IMR-90 (cell line): ENCODE measurements around the gene INTS3. TPM values are rescaled to one million over a fixed set of nuclear protein-coding genes. Genes with fewer than 3 reads are reported as not detected.
A peak's percentile ranks its signal among the peaks of the same experiment; 100 is the strongest.

Experiments used
- ATAC-seq: fragments of 200-7000 bp; cut with Tn5 transposase; 2 replicates; pipeline ENCODE4 v1.9.1; 2020; ENCODE audit warnings: low read depth, mild to moderate bottlenecking, moderate library complexity
- BruUV-seq: library from RNA; stranded (reverse); fragments of 400-500 nt; replicated peaks from 2 replicates; lab custom pipeline; 2021; lab: Mats Ljungman, UMichigan
- CTCF ChIA-PET: fragments of 300-600 bp; formaldehyde crosslinking; extraction: SDS; loops from one replicate; lab custom pipeline; 2021; ENCODE audit warnings: antibody characterized with exemption; lab: Yijun Ruan, JAX
- POLR2A ChIA-PET: fragments of 300-600 bp; sonication (Branson Sonifier 250); formaldehyde crosslinking; loops from one replicate; lab custom pipeline; 2022; ENCODE audit warnings: antibody characterized with exemption; ENCODE audit not compliant: unreplicated experiment; lab: Charles Lee
- DNase-seq: peaks from one replicate; pipeline ENCODE4 v3.0.0; 2013
- H2AFZ ChIP-seq: replicated peaks from 2 replicates; pipeline ENCODE3; 2013; ENCODE audit warnings: low read length, mild to moderate bottlenecking; ENCODE audit not compliant: poor library complexity
- H2AK5ac ChIP-seq: 2 replicates; pipeline ENCODE4 v1.6.1; 2013; ENCODE audit warnings: low read depth, low read length, inconsistent platforms
- H2AK9ac ChIP-seq: replicated peaks from 2 replicates; pipeline ENCODE3; 2013; ENCODE audit warnings: mild to moderate bottlenecking, low read depth, low read length, moderate library complexity; ENCODE audit not compliant: poor library complexity
- H2BK120ac ChIP-seq: 2 replicates; pipeline ENCODE4 v1.6.1; 2013; ENCODE audit warnings: low read depth, low read length, inconsistent platforms
- H2BK15ac ChIP-seq: 3 replicates; pipeline ENCODE4 v1.6.1; 2013; ENCODE audit warnings: low read depth, low read length, inconsistent platforms
- H2BK20ac ChIP-seq: 2 replicates; pipeline ENCODE4 v1.6.1; 2013; ENCODE audit warnings: low read depth, mild to moderate bottlenecking, inconsistent platforms, low read length, moderate library complexity
- H2BK5ac ChIP-seq: 2 replicates; pipeline ENCODE4 v1.6.1; 2013; ENCODE audit warnings: mild to moderate bottlenecking, low read depth, low read length, inconsistent platforms; ENCODE audit not compliant: poor library complexity, severe bottlenecking
- H3K14ac ChIP-seq: replicated peaks from 2 replicates; pipeline ENCODE4 v1.6.1; 2013; ENCODE audit warnings: low read depth, low read length, inconsistent platforms
- H3K18ac ChIP-seq: 2 replicates; pipeline ENCODE4 v1.6.1; 2013; ENCODE audit warnings: low read depth, low read length, control low read depth
- H3K23ac ChIP-seq: 2 replicates; pipeline ENCODE4 v1.6.1; 2013; ENCODE audit warnings: low read depth, low read length, inconsistent platforms
- H3K27ac ChIP-seq: 2 replicates; pipeline ENCODE4 v1.5.1; 2013; ENCODE audit warnings: mild to moderate bottlenecking, control low read depth, low read length; ENCODE audit not compliant: insufficient read depth
- H3K27me3 ChIP-seq: 2 replicates; pipeline ENCODE4 v1.6.1; 2013; ENCODE audit warnings: low read length; ENCODE audit not compliant: control insufficient read depth, insufficient read depth
- H3K36me3 ChIP-seq: 2 replicates; pipeline ENCODE4 v1.6.1; 2013; ENCODE audit warnings: low read length, mixed read lengths; ENCODE audit not compliant: control insufficient read depth, insufficient read depth
- H3K4ac ChIP-seq: 2 replicates; pipeline ENCODE4 v1.6.1; 2013; ENCODE audit warnings: low read depth, low read length, inconsistent platforms
- H3K4me1 ChIP-seq: 2 replicates; pipeline ENCODE4 v1.6.1; 2013; ENCODE audit warnings: low read length, mixed read lengths; ENCODE audit not compliant: control insufficient read depth, insufficient read depth
- H3K4me2 ChIP-seq: 2 replicates; pipeline ENCODE4 v1.6.1; 2013; ENCODE audit warnings: low read depth, mild to moderate bottlenecking, control low read depth, low read length, moderate library complexity
- H3K4me3 ChIP-seq: 2 replicates; pipeline ENCODE4 v1.5.1; 2013; ENCODE audit warnings: low read depth, mild to moderate bottlenecking, control low read depth, low read length, moderate library complexity; ENCODE audit not compliant: insufficient read depth
- H3K56ac ChIP-seq: 2 replicates; pipeline ENCODE4 v1.6.1; 2013; ENCODE audit warnings: low read length, inconsistent platforms; ENCODE audit not compliant: insufficient read depth; ENCODE audit errors: extremely low read depth
- H3K79me1 ChIP-seq, 2 experiments: 2 replicates each; pipeline ENCODE4 v1.6.1; 2013; ENCODE audit warnings: low read length in 2 of 2, inconsistent platforms in 1 of 2, low read depth in 1 of 2
- H3K9ac ChIP-seq: 2 replicates; pipeline ENCODE4 v1.6.1; 2013; ENCODE audit warnings: low read depth, low read length, control low read depth
- H3K9me1 ChIP-seq: 2 replicates; pipeline ENCODE4 v1.6.1; 2013; ENCODE audit warnings: low read length, inconsistent platforms; ENCODE audit not compliant: insufficient read depth
- H3K9me3 ChIP-seq: 2 replicates; pipeline ENCODE4 v1.6.1; 2013; ENCODE audit warnings: low read length; ENCODE audit not compliant: control insufficient read depth, insufficient read depth
- H4K20me1 ChIP-seq: 2 replicates; pipeline ENCODE4 v1.6.1; 2013; ENCODE audit warnings: low read length, inconsistent platforms; ENCODE audit not compliant: insufficient read depth
- H4K5ac ChIP-seq: 2 replicates; pipeline ENCODE4 v1.6.1; 2013; ENCODE audit warnings: mild to moderate bottlenecking, low read depth, low read length, control low read depth
- H4K8ac ChIP-seq, 2 experiments: 2 replicates each; pipeline ENCODE4 v1.6.1; 2013; ENCODE audit warnings: low read depth in 2 of 2, low read length in 2 of 2, control low read depth in 1 of 2, inconsistent platforms in 1 of 2
- H4K91ac ChIP-seq: 2 replicates; pipeline ENCODE4 v1.6.1; 2013; ENCODE audit warnings: low read depth, low read length, inconsistent platforms; ENCODE audit not compliant: insufficient read depth
- CEBPB ChIP-seq: IDR thresholded peaks from 2 replicates; pipeline ENCODE4 v1.6.1; 2012; ENCODE audit warnings: low read depth, low read length, improper control_type of control experiment
- CHD1 ChIP-seq: IDR thresholded peaks from 2 replicates; pipeline ENCODE4 v1.6.1; 2012; ENCODE audit warnings: low read depth, low read length, improper control_type of control experiment
- MAFK ChIP-seq: IDR thresholded peaks from 2 replicates; pipeline ENCODE4 v1.6.1; 2012; ENCODE audit warnings: low read depth, low read length, improper control_type of control experiment
- MXI1 ChIP-seq: IDR thresholded peaks from 2 replicates; pipeline ENCODE4 v1.6.1; 2012; ENCODE audit warnings: low read depth, mild to moderate bottlenecking, low read length, moderate library complexity, borderline replicate concordance
- NFE2L2 ChIP-seq: fragments of 150-350 bp; IDR thresholded peaks from 2 replicates; pipeline ENCODE4 v1.6.1; 2016; ENCODE audit warnings: low read depth, mild to moderate bottlenecking, low read length
- POLR2A ChIP-seq: IDR thresholded peaks from 2 replicates; pipeline ENCODE4 v1.6.1; 2012; ENCODE audit warnings: mild to moderate bottlenecking, low read depth, low read length
- RAD21 ChIP-seq: IDR thresholded peaks from 2 replicates; pipeline ENCODE4 v1.6.1; 2012; ENCODE audit warnings: low read length, improper control_type of control experiment
- RCOR1 ChIP-seq: IDR thresholded peaks from 2 replicates; pipeline ENCODE4 v1.6.1; 2012; ENCODE audit warnings: mild to moderate bottlenecking, low read length, improper control_type of control experiment; ENCODE audit not compliant: insufficient replicate concordance
- RFX5 ChIP-seq: IDR thresholded peaks from 2 replicates; pipeline ENCODE4 v1.8.0; 2012; ENCODE audit warnings: low read depth, mild to moderate bottlenecking, low read length, moderate library complexity
- WGBS, 2 experiments: methylation state at CpG; one replicate each; pipeline versions ENCODE4 v1.1.5 to v1.1.7; 2013; ENCODE audit warnings: missing lambda C conversion rate in 2 of 2; ENCODE audit not compliant: insufficient read length in 1 of 2; ENCODE audit errors: extremely low coverage in 2 of 2; 5-methylcytosine and 5-hydroxymethylcytosine counted together
- dilution Hi-C: fragments of 300-500 bp; cut with HindIII; formaldehyde crosslinking; loops from one replicate; pipeline ENCODE4 v1.14.3; 2018; ENCODE audit warnings: low sequenced_read_pairs; ENCODE audit not compliant: unreplicated experiment
- in situ Hi-C: fragments of 300-500 bp; cut with MboI; formaldehyde crosslinking; loops from 3 replicates; pipeline ENCODE4 v1.14.3; 2019; ENCODE audit warnings: low sequenced_read_pairs, inconsistent platforms, mixed read lengths
- intact Hi-C: fragments of 100-400 bp; cut with micrococcal nuclease; formaldehyde crosslinking; loops from 2 replicates; pipeline ENCODE4 v1.10.0; 2022
- polyA plus RNA-seq, 3 experiments: library from polyadenylated mRNA; depleted of rRNA; stranded (reverse); fragments of >200 nt; gene quantifications; 2 replicates each; pipeline ENCODE4 v1.2.3, GENCODE V29; 2012; ENCODE audit warnings: low replicate concordance in 1 of 3
- total RNA-seq: library from RNA; depleted of rRNA; stranded (reverse); fragments of >200 nt; gene quantifications from 2 replicates; pipeline ENCODE4 v1.2.3, GENCODE V29; 2012
- TF ChIP-seq, protein P1 (sequence below): fragments of 150-350 bp; IDR thresholded peaks from 2 replicates; pipeline ENCODE4 v1.6.1; 2016; ENCODE audit warnings: low read depth, mild to moderate bottlenecking, low read length, moderate library complexity, borderline replicate concordance
- TF ChIP-seq, protein P2 (sequence below): conservative IDR thresholded peaks from 2 replicates; pipeline ENCODE4 v1.5.1; 2012; ENCODE audit warnings: mild to moderate bottlenecking, low read depth, low read length, improper control_type of control experiment
- TF ChIP-seq, protein P3 (sequence below): fragments of 150-350 bp; IDR thresholded peaks from 2 replicates; pipeline ENCODE4 v1.6.1; 2017; ENCODE audit warnings: mild to moderate bottlenecking, antibody characterized with exemption, low read length, low read depth

Gene INTS3
- total and polyA plus RNA-seq, 2 of the 4 experiments (the other 2 are of a cell fraction): 33.5 to 59.4 TPM

DNA sequence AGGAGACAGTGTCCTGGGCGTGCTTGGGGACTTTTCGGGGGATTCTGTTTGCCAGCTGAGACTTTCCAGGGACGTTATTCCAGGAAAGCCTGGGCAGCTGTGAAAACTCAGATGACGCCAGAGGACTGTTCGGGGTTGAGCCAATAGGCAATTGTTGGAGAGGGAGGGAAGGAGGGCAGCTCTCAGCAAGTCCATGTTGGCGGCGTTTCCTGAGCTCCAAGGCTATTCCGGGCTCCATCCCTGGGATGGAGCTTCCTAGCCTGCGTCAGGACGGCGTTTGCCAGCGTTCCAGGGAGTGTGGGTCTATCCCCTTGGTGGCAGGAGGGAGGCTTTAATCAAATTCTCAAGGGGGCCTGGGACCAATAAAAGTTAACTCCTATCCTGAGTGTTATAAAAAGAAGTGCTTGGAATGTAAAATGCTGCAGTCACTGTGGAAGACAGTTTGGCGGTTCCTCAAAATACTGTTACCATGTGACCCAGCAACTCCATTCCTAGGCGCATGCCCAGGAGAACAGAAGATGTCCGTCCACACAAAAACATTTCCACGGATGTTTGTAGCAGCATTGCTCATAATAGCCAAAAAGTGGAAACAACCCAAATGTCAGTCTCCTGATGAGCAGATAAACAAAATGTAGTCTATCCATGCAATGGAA, 62.6 kb downstream of the INTS3 start:
- BruUV-seq: no TSS peak
- Histone ChIP-seq H2AK5ac (peak overlapping the region; percentile 79), H4K5ac (peak overlapping the region; percentile 82), H4K91ac (peak overlapping the region; percentile 86), H3K14ac (peak overlapping the region; percentile 84), H3K9ac (peak overlapping the region; percentile 45), H2BK20ac (peak overlapping the region; percentile 92), H3K27me3 (no peaks in the 10 kb centered on the region), H3K23ac (peak overlapping the region; percentile 94), H4K8ac (peak overlapping the region; percentile 48 to 92), H3K27ac (peak overlapping the region; percentile 93), H3K79me1 (0 out of 4 replicates have a peak, but pooled peaks cover 0 to 3% of the 10 kb centered on the region in 2 experiments), H3K36me3 (no peaks in the 10 kb centered on the region), H3K4me3 (peak overlapping the region; percentile 37; the same call in 1 of the 2 replicates), H2AK9ac (peak overlapping the region; percentile 84), H3K9me3 (no peaks in the 10 kb centered on the region), H2BK5ac (peak overlapping the region; percentile 97), H3K9me1 (peaks cover 10% of the 10 kb centered on the region), H3K4ac (peak overlapping the region; percentile 95), H4K20me1 (no peaks in the 10 kb centered on the region), H3K18ac (peak overlapping the region; percentile 89), H2BK120ac (peak overlapping the region; percentile 91), H2BK15ac (peak overlapping the region; percentile 89; the same call in 2 of the 3 replicates), H2AFZ (peak overlapping the region; percentile 92), H3K4me1 (peaks cover 11% of the 10 kb centered on the region), H3K4me2 (peak overlapping the region; percentile 87), H3K56ac (peak overlapping the region; percentile 75)
- TF ChIP-seq POLR2A: peak; percentile 27; the same call in 1 of the 2 replicates
- TF ChIP-seq RAD21: no peak
- TF ChIP-seq RFX5: no peak
- TF ChIP-seq, protein P1, sequence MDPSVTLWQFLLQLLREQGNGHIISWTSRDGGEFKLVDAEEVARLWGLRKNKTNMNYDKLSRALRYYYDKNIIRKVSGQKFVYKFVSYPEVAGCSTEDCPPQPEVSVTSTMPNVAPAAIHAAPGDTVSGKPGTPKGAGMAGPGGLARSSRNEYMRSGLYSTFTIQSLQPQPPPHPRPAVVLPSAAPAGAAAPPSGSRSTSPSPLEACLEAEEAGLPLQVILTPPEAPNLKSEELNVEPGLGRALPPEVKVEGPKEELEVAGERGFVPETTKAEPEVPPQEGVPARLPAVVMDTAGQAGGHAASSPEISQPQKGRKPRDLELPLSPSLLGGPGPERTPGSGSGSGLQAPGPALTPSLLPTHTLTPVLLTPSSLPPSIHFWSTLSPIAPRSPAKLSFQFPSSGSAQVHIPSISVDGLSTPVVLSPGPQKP: no peak
- TF ChIP-seq, protein P2, sequence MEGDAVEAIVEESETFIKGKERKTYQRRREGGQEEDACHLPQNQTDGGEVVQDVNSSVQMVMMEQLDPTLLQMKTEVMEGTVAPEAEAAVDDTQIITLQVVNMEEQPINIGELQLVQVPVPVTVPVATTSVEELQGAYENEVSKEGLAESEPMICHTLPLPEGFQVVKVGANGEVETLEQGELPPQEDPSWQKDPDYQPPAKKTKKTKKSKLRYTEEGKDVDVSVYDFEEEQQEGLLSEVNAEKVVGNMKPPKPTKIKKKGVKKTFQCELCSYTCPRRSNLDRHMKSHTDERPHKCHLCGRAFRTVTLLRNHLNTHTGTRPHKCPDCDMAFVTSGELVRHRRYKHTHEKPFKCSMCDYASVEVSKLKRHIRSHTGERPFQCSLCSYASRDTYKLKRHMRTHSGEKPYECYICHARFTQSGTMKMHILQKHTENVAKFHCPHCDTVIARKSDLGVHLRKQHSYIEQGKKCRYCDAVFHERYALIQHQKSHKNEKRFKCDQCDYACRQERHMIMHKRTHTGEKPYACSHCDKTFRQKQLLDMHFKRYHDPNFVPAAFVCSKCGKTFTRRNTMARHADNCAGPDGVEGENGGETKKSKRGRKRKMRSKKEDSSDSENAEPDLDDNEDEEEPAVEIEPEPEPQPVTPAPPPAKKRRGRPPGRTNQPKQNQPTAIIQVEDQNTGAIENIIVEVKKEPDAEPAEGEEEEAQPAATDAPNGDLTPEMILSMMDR: no peak
- 0 out of 2 replicates have a peak, but pooled peaks have one; percentile 5 for TF ChIP-seq NFE2L2
- no peak for TF ChIP-seq CEBPB
- no peak for TF ChIP-seq RCOR1
- no peak for TF ChIP-seq CHD1
- TF ChIP-seq MAFK: no peak
- TF ChIP-seq, protein P3, sequence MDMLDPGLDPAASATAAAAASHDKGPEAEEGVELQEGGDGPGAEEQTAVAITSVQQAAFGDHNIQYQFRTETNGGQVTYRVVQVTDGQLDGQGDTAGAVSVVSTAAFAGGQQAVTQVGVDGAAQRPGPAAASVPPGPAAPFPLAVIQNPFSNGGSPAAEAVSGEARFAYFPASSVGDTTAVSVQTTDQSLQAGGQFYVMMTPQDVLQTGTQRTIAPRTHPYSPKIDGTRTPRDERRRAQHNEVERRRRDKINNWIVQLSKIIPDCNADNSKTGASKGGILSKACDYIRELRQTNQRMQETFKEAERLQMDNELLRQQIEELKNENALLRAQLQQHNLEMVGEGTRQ: peak; percentile 77
- no peak for TF ChIP-seq MXI1
- ChIA-PET POLR2A (no interaction called here), CTCF (no interaction called here)
- peak; percentile 70 for ATAC-seq
- dilution Hi-C loops: no loop called here
- in situ Hi-C loops: no loop called here
- 12% methylated on average over 8 of the region's 16 CpGs; no CpG with 5 or more reads in 1 of the 2 experiments for WGBS, 2 experiments
- peak; percentile 84 for DNase-seq
- intact Hi-C loops: loop anchor here (10.0 kb wide), 1 partner anchor 134 kb away; the partner anchor contains the start of gene GATAD2B
